Neutrophil (primary cell): Measurements from ENCODE around the gene UXS1.

ENCODE experiments used
- H3K27ac ChIP-seq: fragments of 200-600 bp; sonication (generic); 2 replicates; pipeline ENCODE4 v1.5.1; 2016; ENCODE audit warnings: mild to moderate bottlenecking, moderate library complexity
- H3K27me3 ChIP-seq: fragments of 200-600 bp; sonication (generic); 2 replicates; pipeline ENCODE4 v1.6.0; 2016; ENCODE audit warnings: mild to moderate bottlenecking
- H3K36me3 ChIP-seq: fragments of 200-600 bp; sonication (generic); 2 replicates; pipeline ENCODE4 v1.5.1; 2017
- H3K4me1 ChIP-seq, 2 experiments: fragments of 200-600 bp in 1 of 2; sonication (generic) in 1 of 2; 1 replicate in 1 of 2; 2 replicates in 1 of 2; pipeline versions ENCODE4 v1.5.1 to v1.6.1; 2013 to 2016; ENCODE audit warnings: low read depth in 1 of 2, low read length in 1 of 2, mild to moderate bottlenecking in 1 of 2, moderate library complexity in 1 of 2; ENCODE audit not compliant: control insufficient read depth in 1 of 2, insufficient read depth in 1 of 2
- H3K4me3 ChIP-seq, 2 experiments: fragments of 200-600 bp in 1 of 2; sonication (generic) in 1 of 2; 1 replicate in 1 of 2; 2 replicates in 1 of 2; pipeline ENCODE4 v1.5.1; 2013 to 2016; ENCODE audit warnings: low read depth in 1 of 2, low read length in 1 of 2, mild to moderate bottlenecking in 1 of 2, moderate library complexity in 1 of 2
- H3K9me3 ChIP-seq: fragments of 200-600 bp; sonication (generic); 2 replicates; pipeline ENCODE4 v1.5.1; 2016
- CTCF ChIP-seq: fragments of 200-600 bp; sonication (generic); IDR thresholded peaks from 2 replicates; pipeline ENCODE4 v1.5.1; 2016; ENCODE audit warnings: antibody characterized with exemption

UXS1 gene

GRCh38 chr2:106065983-106066820 is 127.9 kb downstream of the UXS1 start:
- Histone ChIP-seq H3K36me3 (no peaks in the 10 kb centered on the region), H3K27me3 (peaks cover 59% of the 10 kb centered on the region), H3K9me3 (no peaks in the 10 kb centered on the region), H3K4me1 (peaks cover 3 to 7% of the 10 kb centered on the region in 2 experiments), H3K4me3 (no peak overlapping the region), H3K27ac (no peak overlapping the region)
- no peak for TF ChIP-seq CTCF

- Histone ChIP-seq H3K36me3 (no peaks in the 10 kb centered on the region), H3K4me3 (no peak overlapping the region), H3K27ac (no peak overlapping the region), H3K27me3 (peaks cover 59% of the 10 kb centered on the region), H3K4me1 (peaks cover 3 to 7% of the 10 kb centered on the region in 2 experiments), H3K9me3 (no peaks in the 10 kb centered on the region)
- TF ChIP-seq CTCF: no peak
Observed at GRCh38 chr2:106065268-106065982, 128.7 kb downstream of the UXS1 start.

GRCh38 chr2:106063181-106063580 is 130.9 kb downstream of the UXS1 start:
- H3K27me3 ChIP-seq: peaks cover 53% of the 10 kb centered on the region
- H3K4me1 ChIP-seq: peaks cover 3 to 7% of the 10 kb centered on the region in 2 experiments
- TF ChIP-seq CTCF: no peak
- H3K27ac ChIP-seq: no peak overlapping the region
- H3K36me3 ChIP-seq: no peaks in the 10 kb centered on the region
- H3K4me3 ChIP-seq: no peak overlapping the region
- H3K9me3 ChIP-seq: no peaks in the 10 kb centered on the region

- H3K4me3 ChIP-seq: no peak overlapping the region
- H3K4me1 ChIP-seq: peaks cover 3 to 7% of the 10 kb centered on the region in 2 experiments
- H3K9me3 ChIP-seq: no peaks in the 10 kb centered on the region
- H3K36me3 ChIP-seq: no peaks in the 10 kb centered on the region
- no peak overlapping the region for H3K27ac ChIP-seq
- no peak for TF ChIP-seq CTCF
- peaks cover 48% of the 10 kb centered on the region for H3K27me3 ChIP-seq
Observed at GRCh38 chr2:106062627-106063026, 131.5 kb downstream of the UXS1 start.

- Histone ChIP-seq H3K4me1 (peaks cover 3 to 7% of the 10 kb centered on the region in 2 experiments), H3K36me3 (no peaks in the 10 kb centered on the region), H3K27me3 (peaks cover 39% of the 10 kb centered on the region), H3K27ac (no peak overlapping the region), H3K9me3 (no peaks in the 10 kb centered on the region), H3K4me3 (no peak overlapping the region)
- no peak for TF ChIP-seq CTCF
Observed at GRCh38 chr2:106061611-106062349, 132.3 kb downstream of the UXS1 start.
